ENCODE measurements around the gene RGS7. TPM values are rescaled to one million over a fixed set of nuclear protein-coding genes. Genes with fewer than 3 reads are reported as not detected.

The RGS7 gene
- polyA plus RNA-seq, 1 donor (not counting 4 experiments of a cell fraction or from before 2014, with no cell fraction given) = not detected

GRCh38 chr1:240877605-240878004, 479.4 kb downstream of the RGS7 start:
- Histone ChIP-seq H3K4me2 (ENCODE audit: control insufficient read depth, extremely low read depth, insufficient read depth, low read depth, low read length) (no peak overlapping the region), H3K9me3 (ENCODE audit: control insufficient read depth, low read depth, low read length) (no peaks in the 10 kb centered on the region), H3K9me1 (ENCODE audit: control insufficient read depth, extremely low read depth, insufficient read depth, low read length) (no peaks in the 10 kb centered on the region), H2AFZ (ENCODE audit: control insufficient read depth, low read length) (no peak overlapping the region), H3K79me2 (ENCODE audit: control insufficient read depth, insufficient read depth, low read length) (no peaks in the 10 kb centered on the region), H3K27me3 (ENCODE audit: control insufficient read depth, extremely low read depth, insufficient read depth, low read length) (no peaks in the 10 kb centered on the region), H3K4me3 (ENCODE audit: control insufficient read depth in 2 of 3, extremely low read depth in 1 of 3, insufficient read depth in 2 of 3, low read depth in 1 of 3, low read length in 3 of 3) (no peak overlapping the region), H3K36me3 (ENCODE audit: control insufficient read depth in 2 of 2, extremely low read depth in 1 of 2, insufficient read depth in 2 of 2, low read length in 2 of 2) (no peaks in the 10 kb centered on the region), H3K27ac (ENCODE audit: control insufficient read depth, insufficient read depth, low read length) (no peak overlapping the region), H3K4me1 (ENCODE audit: control insufficient read depth, extremely low read depth, insufficient read depth, low read length) (no peaks in the 10 kb centered on the region), H3K9ac (ENCODE audit: control insufficient read depth, extremely low read depth, insufficient read depth, low read length) (no peak overlapping the region), H4K20me1 (ENCODE audit: control insufficient read depth, extremely low read depth, insufficient read depth, low read length) (no peaks in the 10 kb centered on the region)
- TF ChIP-seq EZH2 (IDR thresholded peaks at IDR 0.05; ENCODE audit: low read length) (no peak), CTCF (optimal IDR thresholded peaks at IDR 0.05 in 1 of 3, IDR thresholded peaks at IDR 0.05 in 1 of 3, conservative IDR thresholded peaks at IDR 0.05 in 1 of 3; ENCODE audit: extremely low read depth in 1 of 3, insufficient read depth in 2 of 3, low read length in 3 of 3) (no peak)
- DNase-seq (ENCODE audit: low read depth, low spot score) (no peak), FAIRE-seq (no peak)
- dilution Hi-C loops (cut with MboI; ENCODE audit: extremely low pct_ligation_motif_present, low sequenced_read_pairs) = no loop called here

- Histone ChIP-seq H3K4me1 (ENCODE audit: control insufficient read depth, extremely low read depth, insufficient read depth, low read length) (no peaks in the 10 kb centered on the region), H3K9me1 (ENCODE audit: control insufficient read depth, extremely low read depth, insufficient read depth, low read length) (no peaks in the 10 kb centered on the region), H4K20me1 (ENCODE audit: control insufficient read depth, extremely low read depth, insufficient read depth, low read length) (no peaks in the 10 kb centered on the region), H3K79me2 (ENCODE audit: control insufficient read depth, insufficient read depth, low read length) (no peaks in the 10 kb centered on the region), H3K9ac (ENCODE audit: control insufficient read depth, extremely low read depth, insufficient read depth, low read length) (no peak overlapping the region), H3K4me3 (ENCODE audit: control insufficient read depth in 2 of 3, extremely low read depth in 1 of 3, insufficient read depth in 2 of 3, low read depth in 1 of 3, low read length in 3 of 3) (no peak overlapping the region), H3K27ac (ENCODE audit: control insufficient read depth, insufficient read depth, low read length) (no peak overlapping the region), H3K27me3 (ENCODE audit: control insufficient read depth, extremely low read depth, insufficient read depth, low read length) (no peaks in the 10 kb centered on the region), H3K9me3 (ENCODE audit: control insufficient read depth, low read depth, low read length) (no peaks in the 10 kb centered on the region), H3K4me2 (ENCODE audit: control insufficient read depth, extremely low read depth, insufficient read depth, low read depth, low read length) (no peak overlapping the region), H3K36me3 (ENCODE audit: control insufficient read depth in 2 of 2, extremely low read depth in 1 of 2, insufficient read depth in 2 of 2, low read length in 2 of 2) (no peaks in the 10 kb centered on the region), H2AFZ (ENCODE audit: control insufficient read depth, low read length) (no peak overlapping the region)
- FAIRE-seq (no peak), DNase-seq (ENCODE audit: low read depth, low spot score) (no peak)
- TF ChIP-seq CTCF (optimal IDR thresholded peaks at IDR 0.05 in 1 of 3, IDR thresholded peaks at IDR 0.05 in 1 of 3, conservative IDR thresholded peaks at IDR 0.05 in 1 of 3; ENCODE audit: extremely low read depth in 1 of 3, insufficient read depth in 2 of 3, low read length in 3 of 3) (no peak), EZH2 (IDR thresholded peaks at IDR 0.05; ENCODE audit: low read length) (no peak)
- dilution Hi-C loops (cut with MboI; ENCODE audit: extremely low pct_ligation_motif_present, low sequenced_read_pairs) = no loop called here
Observed at GRCh38 chr1:240876071-240876470, 480.9 kb downstream of the RGS7 start.

Measured in keratinocyte (primary cell).